ENCODE data around the gene CRACR2B. TPM values are rescaled to one million over a fixed set of nuclear protein-coding genes. Genes with fewer than 3 reads are reported as not detected.

CRACR2B gene
- total RNA-seq, 1 donor from 2014 or later = 0.57 TPM

- Mint-ChIP-seq H3K9me3 (ENCODE audit: low read depth) (no peaks in the 10 kb centered on the region), H3K4me3 (ENCODE audit: unreplicated experiment) (no peak overlapping the region), H3K4me1 (ENCODE audit: low read depth) (no peaks in the 10 kb centered on the region), H3K36me3 (ENCODE audit: low read depth) (peaks cover 2% of the 10 kb centered on the region), H3K27me3 (ENCODE audit: low read depth) (no peaks in the 10 kb centered on the region), H3K27ac (ENCODE audit: unreplicated experiment) (no peak overlapping the region)
- no peak for DNase-seq (ENCODE audit: low spot score)
- TF ChIP-seq, protein P1, sequence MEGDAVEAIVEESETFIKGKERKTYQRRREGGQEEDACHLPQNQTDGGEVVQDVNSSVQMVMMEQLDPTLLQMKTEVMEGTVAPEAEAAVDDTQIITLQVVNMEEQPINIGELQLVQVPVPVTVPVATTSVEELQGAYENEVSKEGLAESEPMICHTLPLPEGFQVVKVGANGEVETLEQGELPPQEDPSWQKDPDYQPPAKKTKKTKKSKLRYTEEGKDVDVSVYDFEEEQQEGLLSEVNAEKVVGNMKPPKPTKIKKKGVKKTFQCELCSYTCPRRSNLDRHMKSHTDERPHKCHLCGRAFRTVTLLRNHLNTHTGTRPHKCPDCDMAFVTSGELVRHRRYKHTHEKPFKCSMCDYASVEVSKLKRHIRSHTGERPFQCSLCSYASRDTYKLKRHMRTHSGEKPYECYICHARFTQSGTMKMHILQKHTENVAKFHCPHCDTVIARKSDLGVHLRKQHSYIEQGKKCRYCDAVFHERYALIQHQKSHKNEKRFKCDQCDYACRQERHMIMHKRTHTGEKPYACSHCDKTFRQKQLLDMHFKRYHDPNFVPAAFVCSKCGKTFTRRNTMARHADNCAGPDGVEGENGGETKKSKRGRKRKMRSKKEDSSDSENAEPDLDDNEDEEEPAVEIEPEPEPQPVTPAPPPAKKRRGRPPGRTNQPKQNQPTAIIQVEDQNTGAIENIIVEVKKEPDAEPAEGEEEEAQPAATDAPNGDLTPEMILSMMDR (IDR thresholded peaks at IDR 0.05) = no peak
Measured at GRCh38 chr11:788953-789940, 38.5 kb upstream of the CRACR2B start.

- no peaks in the 10 kb centered on the region for H3K4me1 Mint-ChIP-seq (ENCODE audit: low read depth)
- DNase-seq (ENCODE audit: low spot score) = no peak
- peaks cover under 1% of the 10 kb centered on the region for H3K36me3 Mint-ChIP-seq (ENCODE audit: low read depth)
- no peaks in the 10 kb centered on the region for H3K9me3 Mint-ChIP-seq (ENCODE audit: low read depth)
- H3K27me3 Mint-ChIP-seq (ENCODE audit: low read depth) = no peaks in the 10 kb centered on the region
- H3K27ac Mint-ChIP-seq (ENCODE audit: unreplicated experiment) = no peak within 1 kb of the TSS
- H3K4me3 Mint-ChIP-seq (ENCODE audit: unreplicated experiment) = no peak within 1 kb of the TSS
- TF ChIP-seq, protein P1 (IDR thresholded peaks at IDR 0.05) = no peak
Measured at GRCh38 chr11:789943-790342, 37.8 kb upstream of the CRACR2B start, which contains the start of gene CEND1. TSS of gene CEND1 (minus strand) at chr11:790090. CDS start at chr11:788576, 1,514 bp downstream.

- TF ChIP-seq, protein P1 (IDR thresholded peaks at IDR 0.05) = no peak
- Mint-ChIP-seq H3K27me3 (ENCODE audit: low read depth) (no peaks in the 10 kb centered on the region), H3K4me3 (ENCODE audit: unreplicated experiment) (no peak overlapping the region), H3K4me1 (ENCODE audit: low read depth) (peaks cover 2% of the 10 kb centered on the region), H3K27ac (ENCODE audit: unreplicated experiment) (no peak overlapping the region), H3K36me3 (ENCODE audit: low read depth) (no peaks in the 10 kb centered on the region), H3K9me3 (ENCODE audit: low read depth) (no peaks in the 10 kb centered on the region)
- DNase-seq (ENCODE audit: low spot score) = no peak
Measured at GRCh38 chr11:790721-791564, 36.8 kb upstream of the CRACR2B start.

- Mint-ChIP-seq H3K4me1 (ENCODE audit: low read depth) (peaks cover 12% of the 10 kb centered on the region), H3K9me3 (ENCODE audit: low read depth) (no peaks in the 10 kb centered on the region), H3K4me3 (ENCODE audit: unreplicated experiment) (no peak overlapping the region), H3K27me3 (ENCODE audit: low read depth) (no peaks in the 10 kb centered on the region), H3K36me3 (ENCODE audit: low read depth) (no peaks in the 10 kb centered on the region), H3K27ac (ENCODE audit: unreplicated experiment) (no peak overlapping the region)
- TF ChIP-seq, protein P1 (IDR thresholded peaks at IDR 0.05) = no peak
- no peak for DNase-seq (ENCODE audit: low spot score)
Measured at GRCh38 chr11:791658-792534, 35.8 kb upstream of the CRACR2B start.

Data from chondrocyte (in vitro differentiated cells).